Measurements from ENCODE around the gene VEPH1.

DNA sequence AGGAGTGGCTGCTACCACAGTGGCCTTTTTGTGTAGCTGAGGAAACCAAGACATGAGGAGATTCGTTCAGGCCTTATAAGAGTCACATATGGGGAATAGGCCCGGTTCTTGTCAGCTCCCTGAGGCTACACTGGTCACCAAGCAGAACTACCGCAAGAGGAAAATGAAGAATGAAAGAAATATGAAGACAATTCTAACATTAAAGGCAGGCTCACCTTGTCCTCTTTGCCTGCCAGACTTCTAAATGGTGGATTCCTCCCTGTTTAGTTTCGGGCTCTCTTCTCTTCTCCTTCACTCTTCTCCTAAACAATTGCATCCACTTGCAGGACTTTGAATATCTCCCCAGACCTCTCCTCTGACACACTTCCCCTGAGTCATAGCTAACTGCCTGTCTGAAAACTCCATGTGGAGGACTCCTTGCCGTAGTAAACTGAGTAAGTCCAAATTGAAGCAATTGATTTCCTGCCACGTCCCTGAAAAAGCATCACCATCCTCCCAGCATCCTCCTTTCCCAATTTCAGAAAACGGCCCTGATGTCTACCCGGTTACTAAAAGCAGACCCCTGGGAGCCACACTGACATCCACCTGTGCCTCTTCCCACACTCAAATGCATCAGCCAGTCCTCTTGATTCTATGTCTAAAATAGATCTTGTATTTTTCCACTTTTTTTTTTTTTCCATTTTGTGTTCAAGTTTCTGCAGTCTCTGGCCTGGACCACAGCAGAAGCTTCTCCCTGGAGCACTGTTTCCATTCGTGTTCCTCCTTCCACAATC is 30.3 kb upstream of the VEPH1 start:
- TF ChIP-seq, protein P1, sequence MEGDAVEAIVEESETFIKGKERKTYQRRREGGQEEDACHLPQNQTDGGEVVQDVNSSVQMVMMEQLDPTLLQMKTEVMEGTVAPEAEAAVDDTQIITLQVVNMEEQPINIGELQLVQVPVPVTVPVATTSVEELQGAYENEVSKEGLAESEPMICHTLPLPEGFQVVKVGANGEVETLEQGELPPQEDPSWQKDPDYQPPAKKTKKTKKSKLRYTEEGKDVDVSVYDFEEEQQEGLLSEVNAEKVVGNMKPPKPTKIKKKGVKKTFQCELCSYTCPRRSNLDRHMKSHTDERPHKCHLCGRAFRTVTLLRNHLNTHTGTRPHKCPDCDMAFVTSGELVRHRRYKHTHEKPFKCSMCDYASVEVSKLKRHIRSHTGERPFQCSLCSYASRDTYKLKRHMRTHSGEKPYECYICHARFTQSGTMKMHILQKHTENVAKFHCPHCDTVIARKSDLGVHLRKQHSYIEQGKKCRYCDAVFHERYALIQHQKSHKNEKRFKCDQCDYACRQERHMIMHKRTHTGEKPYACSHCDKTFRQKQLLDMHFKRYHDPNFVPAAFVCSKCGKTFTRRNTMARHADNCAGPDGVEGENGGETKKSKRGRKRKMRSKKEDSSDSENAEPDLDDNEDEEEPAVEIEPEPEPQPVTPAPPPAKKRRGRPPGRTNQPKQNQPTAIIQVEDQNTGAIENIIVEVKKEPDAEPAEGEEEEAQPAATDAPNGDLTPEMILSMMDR (IDR thresholded peaks at IDR 0.05): no peak
- TF ChIP-seq POLR2A (IDR thresholded peaks at IDR 0.05): no peak

Data from lower leg skin (tissue), 3 donors.